Activated naive CD4-positive, alpha-beta T cell treated with anti-CD3 and anti-CD28 coated beads, Interleukin-2, amount 50 U/mL, for 24 hours (primary cell): ENCODE data around the gene ATXN1L.
A peak's percentile ranks its signal among the peaks of the same experiment; 100 is the strongest.

Source experiments
- H3K27ac Mint-ChIP-seq: one replicate; pipeline ENCODE4 v1.8.0; 2021; ENCODE audit warnings: mild to moderate bottlenecking, mixed read lengths
- H3K27me3 Mint-ChIP-seq: one replicate; pipeline ENCODE4 v1.8.0; 2021; ENCODE audit warnings: mixed read lengths
- H3K36me3 Mint-ChIP-seq: one replicate; pipeline ENCODE4 v1.8.0; 2021; ENCODE audit warnings: mixed read lengths
- H3K4me1 Mint-ChIP-seq: one replicate; pipeline ENCODE4 v1.8.0; 2021; ENCODE audit warnings: mixed read lengths
- H3K4me3 Mint-ChIP-seq: one replicate; pipeline ENCODE4 v1.8.0; 2021; ENCODE audit warnings: mild to moderate bottlenecking, mixed read lengths
- H3K9me3 Mint-ChIP-seq: one replicate; pipeline ENCODE4 v1.8.0; 2021; ENCODE audit warnings: mixed read lengths

The ATXN1L gene

DNA sequence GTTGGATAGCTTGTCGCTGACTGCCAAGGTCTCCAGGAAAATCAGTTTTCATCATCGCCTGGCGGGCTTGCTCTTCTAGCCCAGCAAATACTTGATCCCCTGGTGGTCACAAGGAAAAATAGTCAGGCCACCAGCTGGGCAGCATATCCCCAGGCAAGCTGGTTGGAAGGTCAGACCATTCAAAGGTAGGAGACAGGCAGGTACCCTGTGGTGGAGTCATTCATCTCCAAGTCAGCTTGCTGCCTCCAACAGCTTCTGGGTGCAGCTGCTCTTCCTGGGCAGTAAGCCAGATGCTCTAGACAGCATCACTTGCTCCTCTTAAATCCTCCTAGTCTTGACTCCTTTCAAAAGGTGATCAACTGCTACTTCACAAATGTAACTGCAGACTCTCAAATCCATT is 22.2 kb downstream of the ATXN1L start:
- Mint-ChIP-seq H3K27ac (no peak overlapping the region), H3K27me3 (no peaks in the 10 kb centered on the region), H3K36me3 (peaks cover 9% of the 10 kb centered on the region)

DNA sequence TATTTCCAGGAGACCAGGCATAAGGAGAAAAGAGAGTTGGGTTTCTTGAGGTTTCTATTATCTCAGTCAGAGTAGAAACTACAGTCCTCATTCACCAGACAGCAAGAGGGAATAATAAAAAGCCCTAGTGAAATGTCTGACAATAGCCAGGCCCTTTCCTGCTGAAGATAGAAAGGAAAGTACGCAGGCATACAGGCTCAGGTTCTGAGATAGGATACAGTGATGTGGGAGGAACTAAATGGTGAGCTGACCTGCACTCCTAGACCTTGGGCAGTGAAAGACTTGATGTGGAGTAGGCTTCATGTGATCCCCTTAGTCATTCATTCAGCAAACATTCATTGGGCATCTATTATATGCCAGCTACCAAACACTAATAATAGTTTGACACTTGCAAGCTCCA is 23.3 kb downstream of the ATXN1L start:
- Mint-ChIP-seq H3K27ac (no peak overlapping the region), H3K27me3 (no peaks in the 10 kb centered on the region), H3K36me3 (peaks cover 9% of the 10 kb centered on the region), H3K4me1 (peaks cover 30% of the 10 kb centered on the region), H3K4me3 (no peak overlapping the region), H3K9me3 (no peaks in the 10 kb centered on the region)

More for the DNA sequence above, 22.2 kb downstream of the ATXN1L start:
- Mint-ChIP-seq H3K4me1 (peaks cover 26% of the 10 kb centered on the region), H3K9me3 (no peaks in the 10 kb centered on the region), H3K4me3 (no peak overlapping the region)

DNA sequence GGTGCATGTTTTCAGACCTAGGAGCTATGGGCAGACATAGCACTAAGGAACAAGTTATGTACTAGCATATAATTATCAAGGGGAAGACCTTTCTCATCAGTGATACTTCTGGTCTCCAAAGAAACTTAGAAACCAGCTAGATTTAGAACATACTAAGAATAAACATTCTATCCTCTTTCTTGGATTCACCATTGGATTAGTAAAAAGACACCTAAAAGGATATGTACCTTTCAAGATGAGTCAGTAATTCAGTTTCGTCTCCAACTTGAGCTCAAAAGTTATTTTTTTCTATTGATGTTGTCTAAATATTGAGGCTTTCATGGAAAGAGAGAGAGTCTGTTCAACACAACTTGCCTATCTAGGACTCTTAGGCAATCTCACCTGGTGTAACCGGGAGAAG is 25.0 kb downstream of the ATXN1L start:
- Mint-ChIP-seq H3K27me3 (no peaks in the 10 kb centered on the region), H3K4me3 (no peak overlapping the region), H3K36me3 (peaks cover 5% of the 10 kb centered on the region), H3K9me3 (no peaks in the 10 kb centered on the region), H3K4me1 (peaks cover 23% of the 10 kb centered on the region), H3K27ac (peak overlapping the region; percentile 27)

DNA sequence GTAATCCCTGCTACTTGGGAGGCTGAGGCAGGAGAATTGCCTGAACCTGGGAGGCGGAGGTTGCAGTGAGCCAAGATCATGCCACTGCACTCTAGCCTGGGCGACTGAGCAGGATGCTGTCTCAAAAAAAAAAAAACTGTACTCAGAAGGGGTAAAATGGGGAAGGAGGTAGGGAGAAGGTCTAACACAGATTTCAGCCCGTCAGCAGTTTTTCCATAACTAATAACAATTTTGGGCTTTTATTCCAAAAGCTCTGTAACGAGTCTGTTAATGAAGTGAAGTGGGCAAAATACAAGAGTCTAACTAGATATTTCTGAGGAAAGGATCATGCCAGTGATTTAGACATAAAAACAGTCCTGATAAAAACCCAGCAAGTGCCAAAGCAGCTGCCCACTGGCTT is 27.4 kb downstream of the ATXN1L start:
- peak overlapping the region; percentile 86 for H3K27ac Mint-ChIP-seq
- no peaks in the 10 kb centered on the region for H3K9me3 Mint-ChIP-seq
- H3K4me1 Mint-ChIP-seq, result peaks cover 23% of the 10 kb centered on the region
- H3K4me3 Mint-ChIP-seq, result peak overlapping the region; percentile 59
- H3K36me3 Mint-ChIP-seq, result peaks cover 5% of the 10 kb centered on the region
- no peaks in the 10 kb centered on the region for H3K27me3 Mint-ChIP-seq

DNA sequence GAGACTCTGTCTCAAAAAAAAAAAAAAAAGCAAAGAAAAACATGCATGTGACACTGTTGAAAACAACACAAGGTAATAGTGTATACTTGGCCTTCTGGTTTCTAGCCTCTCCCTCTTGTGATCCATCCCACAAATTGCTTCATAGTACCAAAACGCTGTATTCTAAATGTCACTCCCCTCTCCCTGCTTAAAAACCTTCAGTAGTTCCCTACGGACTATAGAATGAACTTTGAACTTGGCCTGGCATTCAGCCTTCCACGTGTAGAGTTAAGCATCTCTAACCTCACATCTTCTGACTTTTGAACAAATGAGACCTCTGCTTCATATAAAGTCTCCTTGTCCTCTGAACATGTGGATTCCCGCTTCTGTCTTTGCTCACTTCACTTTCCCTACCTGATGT is 33.1 kb downstream of the ATXN1L start:
- H3K27me3 Mint-ChIP-seq, result no peaks in the 10 kb centered on the region
- peak overlapping the region; percentile 80 for H3K27ac Mint-ChIP-seq
- peaks cover 44% of the 10 kb centered on the region for H3K4me1 Mint-ChIP-seq
- peaks cover 6% of the 10 kb centered on the region for H3K36me3 Mint-ChIP-seq
- no peaks in the 10 kb centered on the region for H3K9me3 Mint-ChIP-seq
- H3K4me3 Mint-ChIP-seq, result no peak overlapping the region

DNA sequence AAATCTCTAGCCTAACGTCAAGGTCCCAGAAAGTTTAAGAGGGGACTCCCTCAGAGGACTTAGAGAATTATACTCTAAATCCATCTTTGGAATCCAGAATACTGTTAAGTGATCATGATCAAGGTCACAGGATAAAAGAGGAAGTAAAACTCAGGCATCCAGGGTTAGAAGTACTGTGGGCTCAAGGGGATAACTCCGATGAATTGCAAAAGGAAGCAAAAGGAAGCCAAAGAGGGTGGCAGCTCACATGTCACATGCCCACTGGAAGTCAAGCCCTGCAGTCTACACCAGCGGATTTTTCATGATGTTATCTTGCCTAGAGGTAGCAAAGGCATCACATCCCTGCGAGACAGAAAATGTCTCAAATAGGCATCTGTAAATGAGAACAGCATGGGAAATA is 34.4 kb downstream of the ATXN1L start:
- Mint-ChIP-seq H3K27ac (peak overlapping the region; percentile 55), H3K36me3 (peaks cover 6% of the 10 kb centered on the region), H3K4me1 (peaks cover 50% of the 10 kb centered on the region), H3K9me3 (no peaks in the 10 kb centered on the region), H3K4me3 (peak overlapping the region; percentile 44), H3K27me3 (no peaks in the 10 kb centered on the region)

DNA sequence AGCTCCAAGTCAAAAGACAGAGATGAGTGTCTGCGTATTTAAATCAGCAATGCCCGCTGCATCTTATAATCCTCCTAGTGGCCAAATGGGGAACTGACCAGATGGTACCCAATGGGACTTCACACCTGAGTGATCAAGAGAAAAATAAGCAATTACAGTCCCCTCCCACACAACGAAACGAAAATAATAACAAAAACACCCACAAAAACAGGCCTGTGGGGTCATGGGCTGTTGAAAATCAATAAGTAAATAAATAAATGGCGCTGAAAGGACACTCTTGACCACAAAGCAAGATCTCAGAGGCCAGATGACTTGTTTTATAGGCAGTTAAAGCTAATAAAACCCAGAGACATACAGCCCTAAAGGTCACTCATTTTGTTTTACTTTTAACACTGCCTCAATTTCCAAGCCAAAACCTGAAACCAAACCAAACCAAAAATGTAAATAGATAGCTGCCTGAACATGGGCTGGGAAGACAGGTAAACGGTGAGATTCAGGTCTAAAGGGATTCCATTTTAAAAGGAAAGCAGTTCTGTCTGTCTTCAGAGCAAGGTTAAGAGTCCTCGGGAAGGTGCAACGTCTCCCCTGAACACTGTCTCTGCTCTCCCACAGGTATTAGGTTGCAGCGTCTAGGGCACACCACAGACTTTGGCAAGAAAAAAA is 36.9 kb downstream of the ATXN1L start:
- Mint-ChIP-seq H3K27me3 (no peaks in the 10 kb centered on the region), H3K4me3 (peak overlapping the region; percentile 81), H3K9me3 (no peaks in the 10 kb centered on the region), H3K27ac (peak overlapping the region; percentile 81), H3K4me1 (peaks cover 55% of the 10 kb centered on the region), H3K36me3 (peaks cover 6% of the 10 kb centered on the region)

DNA sequence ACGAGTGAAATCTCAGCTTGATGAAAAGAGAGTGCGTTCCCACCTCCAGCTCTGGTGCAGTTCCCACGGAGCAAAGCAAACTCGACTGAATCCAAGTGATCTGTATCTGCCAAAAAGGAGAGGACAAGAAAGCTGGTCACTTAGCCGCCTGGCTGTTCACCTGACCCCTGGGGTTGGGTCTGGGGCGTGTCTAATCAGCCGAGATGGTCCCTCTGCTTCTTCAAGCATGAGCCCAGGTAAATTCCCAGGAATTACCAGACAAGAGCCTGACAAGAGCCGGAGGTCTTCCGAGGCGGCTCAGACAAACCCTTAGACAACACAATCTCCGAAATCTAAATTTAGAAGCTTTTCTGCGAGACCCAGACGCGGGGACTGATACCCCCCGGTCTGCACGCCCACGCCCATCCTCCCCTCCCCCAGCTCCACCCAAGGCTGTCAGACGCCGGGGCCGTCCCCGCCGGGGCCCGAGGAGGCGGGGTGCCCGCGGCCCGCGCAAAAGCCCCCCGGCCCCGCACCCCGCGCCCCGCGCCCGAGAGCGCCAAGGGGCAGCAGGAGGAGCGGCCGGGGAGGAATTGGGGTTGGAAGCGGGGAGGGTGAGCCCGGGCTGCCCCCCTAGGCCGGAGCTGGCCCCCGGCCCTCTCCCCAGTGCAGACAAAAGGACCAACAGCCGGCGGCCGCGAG is 37.5 kb downstream of the ATXN1L start:
- peak overlapping the region; percentile 81 for H3K4me3 Mint-ChIP-seq
- H3K4me1 Mint-ChIP-seq, result peaks cover 55% of the 10 kb centered on the region
- H3K27ac Mint-ChIP-seq, result peak overlapping the region; percentile 81
- H3K27me3 Mint-ChIP-seq, result no peaks in the 10 kb centered on the region
- H3K9me3 Mint-ChIP-seq, result no peaks in the 10 kb centered on the region
- peaks cover 6% of the 10 kb centered on the region for H3K36me3 Mint-ChIP-seq

DNA sequence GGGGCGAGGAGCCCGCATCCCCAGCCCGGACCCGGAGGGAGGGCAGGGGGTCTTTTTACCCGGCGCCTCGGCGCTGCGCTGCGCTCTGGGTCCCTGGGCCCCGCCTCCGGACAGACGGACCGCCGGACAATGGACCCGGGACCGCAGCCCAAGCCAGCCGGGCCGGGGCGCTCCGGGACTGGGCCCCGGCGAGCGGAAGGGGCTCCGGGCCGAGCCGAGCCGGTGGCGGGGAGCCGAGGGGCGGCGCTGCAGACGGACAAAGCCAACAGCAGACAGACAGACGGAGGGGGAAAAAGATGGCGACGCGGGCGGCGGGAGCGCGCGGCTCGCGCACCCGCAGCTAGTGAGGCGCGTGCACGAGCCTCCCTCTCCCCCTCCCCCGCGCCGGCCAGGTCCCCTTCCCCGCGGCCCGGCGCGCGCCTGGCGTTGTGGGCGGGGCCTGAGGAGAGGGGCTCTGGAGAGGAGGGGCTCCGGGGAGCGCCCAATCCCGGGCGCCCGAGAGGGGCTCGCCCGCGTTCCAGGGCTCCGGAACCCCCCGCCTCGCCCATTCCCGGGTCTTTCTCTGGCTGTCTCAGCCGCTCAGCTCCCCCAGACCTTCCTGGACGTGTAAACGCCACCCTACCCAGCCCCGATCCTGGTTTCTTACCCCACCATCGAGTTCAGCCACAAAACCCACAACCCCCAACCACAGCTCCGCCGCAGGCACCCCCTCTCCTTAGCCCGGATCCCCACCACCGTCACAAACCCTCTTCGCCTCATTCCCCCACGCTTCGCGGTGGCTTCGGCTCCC is 38.3 kb downstream of the ATXN1L start, which contains the start of gene ZNF821:
Gene ZNF821 (minus strand): TSS at position 334 of the 790 bp plus-strand sequence. CDS start 4,236 bp downstream, outside the sequence.
- Mint-ChIP-seq H3K4me1 (peaks cover 51% of the 10 kb centered on the region), H3K4me3 (peak within 1 kb of the TSS; percentile 92), H3K27ac (peak within 1 kb of the TSS; percentile 83), H3K9me3 (no peaks in the 10 kb centered on the region), H3K27me3 (no peaks in the 10 kb centered on the region), H3K36me3 (peaks cover 4% of the 10 kb centered on the region)

DNA sequence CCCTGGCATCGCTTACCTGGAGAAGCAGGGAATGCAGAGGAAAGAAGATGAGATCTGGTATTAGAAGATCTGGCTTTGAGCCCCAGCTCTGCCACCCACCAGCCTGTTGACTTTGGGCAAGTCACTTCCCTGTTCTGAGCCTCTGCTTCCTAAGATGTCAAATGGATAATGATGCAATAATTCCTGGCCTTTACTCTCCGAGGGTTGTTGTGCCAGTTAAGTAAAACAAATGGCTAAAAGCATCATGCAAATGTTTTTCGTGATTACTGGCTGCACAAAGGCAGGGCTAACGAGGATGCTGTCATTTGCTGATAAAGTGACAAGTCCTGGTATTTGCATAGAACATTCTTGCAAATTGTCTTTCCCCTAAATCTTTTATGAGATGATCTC is 39.5 kb downstream of the ATXN1L start:
- peak overlapping the region; percentile 9 for H3K27ac Mint-ChIP-seq
- H3K27me3 Mint-ChIP-seq, result no peaks in the 10 kb centered on the region
- H3K9me3 Mint-ChIP-seq, result no peaks in the 10 kb centered on the region
- peaks cover 38% of the 10 kb centered on the region for H3K4me1 Mint-ChIP-seq
- H3K36me3 Mint-ChIP-seq, result no peaks in the 10 kb centered on the region
- H3K4me3 Mint-ChIP-seq, result peak overlapping the region; percentile 92

DNA sequence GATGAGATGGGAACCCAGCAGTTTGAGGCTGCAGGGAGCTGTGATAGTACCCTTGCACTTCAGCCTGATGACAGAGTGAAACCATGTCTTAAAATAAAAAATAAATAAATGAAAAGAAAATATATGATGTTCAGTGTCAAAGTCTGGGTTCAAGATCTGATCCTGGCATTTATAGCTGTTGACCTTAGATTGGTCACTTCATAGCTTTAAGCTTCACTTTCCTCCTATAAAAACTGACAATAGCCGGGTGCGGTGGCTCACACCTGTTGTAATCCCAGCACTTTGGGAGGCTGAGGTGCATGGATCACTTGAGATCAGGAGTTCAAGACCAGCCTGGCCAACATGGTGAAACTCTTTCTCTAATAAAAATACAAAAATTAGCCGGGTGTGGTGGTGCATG is 43.4 kb downstream of the ATXN1L start:
- Mint-ChIP-seq H3K4me3 (no peak overlapping the region), H3K4me1 (peaks cover 13% of the 10 kb centered on the region), H3K27ac (no peak overlapping the region), H3K27me3 (no peaks in the 10 kb centered on the region), H3K36me3 (no peaks in the 10 kb centered on the region), H3K9me3 (no peaks in the 10 kb centered on the region)

DNA sequence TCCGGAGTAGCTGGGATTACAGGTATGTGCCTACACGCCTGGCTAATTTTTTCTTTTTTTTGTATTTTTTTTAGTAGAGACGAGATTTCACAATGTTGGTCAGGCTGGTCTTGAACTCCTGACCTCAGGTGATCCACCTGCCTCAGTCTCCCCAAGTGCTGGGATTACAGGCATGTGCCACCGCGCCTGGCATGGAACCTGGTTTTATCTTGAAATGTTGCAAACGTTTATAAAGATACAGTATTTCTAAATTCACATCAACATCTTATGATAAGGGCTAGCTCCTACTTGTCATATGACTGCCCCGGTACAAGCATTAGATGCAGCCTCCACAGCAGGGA is 48.1 kb downstream of the ATXN1L start:
- Mint-ChIP-seq H3K9me3 (no peaks in the 10 kb centered on the region), H3K27me3 (no peaks in the 10 kb centered on the region), H3K4me3 (peak overlapping the region; percentile 97), H3K36me3 (peaks cover 2% of the 10 kb centered on the region), H3K27ac (peak overlapping the region; percentile 70), H3K4me1 (peaks cover 18% of the 10 kb centered on the region)

DNA sequence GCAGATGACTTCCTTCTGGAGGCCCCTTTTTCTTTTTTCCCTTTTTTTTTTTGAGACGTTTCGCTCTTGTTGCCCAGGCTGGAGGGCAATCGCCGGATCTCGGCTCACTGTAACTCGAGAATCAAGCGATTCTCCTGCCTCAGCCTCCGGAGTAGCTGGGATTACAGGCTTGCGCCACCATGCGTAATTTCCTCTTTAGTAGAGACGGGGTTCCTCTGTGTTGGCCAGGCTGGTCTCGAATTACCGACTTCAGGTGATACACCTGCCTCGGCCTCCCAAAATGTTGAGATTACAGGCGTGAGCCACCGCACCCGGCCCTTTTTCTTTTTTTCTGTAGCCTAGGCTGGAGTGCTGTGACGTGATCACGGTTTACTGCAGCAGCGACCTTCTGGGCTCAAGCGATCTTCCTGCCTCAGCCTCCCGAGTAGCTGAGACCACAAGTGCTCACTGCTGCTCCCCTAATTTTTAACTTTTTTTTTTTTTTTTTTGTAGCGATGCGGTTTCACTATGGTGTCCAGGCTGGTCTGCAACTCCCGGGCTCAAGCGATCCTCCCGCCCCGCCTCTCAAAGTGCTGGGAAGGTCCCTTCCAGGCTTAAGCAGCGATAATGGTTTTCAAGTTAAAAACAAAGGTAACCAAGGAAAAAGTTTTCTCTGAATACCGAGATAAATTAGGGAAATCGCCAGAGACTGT is 48.6 kb downstream of the ATXN1L start:
- no peaks in the 10 kb centered on the region for H3K27me3 Mint-ChIP-seq
- H3K27ac Mint-ChIP-seq, result peak overlapping the region; percentile 99
- H3K36me3 Mint-ChIP-seq, result peaks cover 2% of the 10 kb centered on the region
- peak overlapping the region; percentile 97 for H3K4me3 Mint-ChIP-seq
- H3K9me3 Mint-ChIP-seq, result no peaks in the 10 kb centered on the region
- peaks cover 24% of the 10 kb centered on the region for H3K4me1 Mint-ChIP-seq

DNA sequence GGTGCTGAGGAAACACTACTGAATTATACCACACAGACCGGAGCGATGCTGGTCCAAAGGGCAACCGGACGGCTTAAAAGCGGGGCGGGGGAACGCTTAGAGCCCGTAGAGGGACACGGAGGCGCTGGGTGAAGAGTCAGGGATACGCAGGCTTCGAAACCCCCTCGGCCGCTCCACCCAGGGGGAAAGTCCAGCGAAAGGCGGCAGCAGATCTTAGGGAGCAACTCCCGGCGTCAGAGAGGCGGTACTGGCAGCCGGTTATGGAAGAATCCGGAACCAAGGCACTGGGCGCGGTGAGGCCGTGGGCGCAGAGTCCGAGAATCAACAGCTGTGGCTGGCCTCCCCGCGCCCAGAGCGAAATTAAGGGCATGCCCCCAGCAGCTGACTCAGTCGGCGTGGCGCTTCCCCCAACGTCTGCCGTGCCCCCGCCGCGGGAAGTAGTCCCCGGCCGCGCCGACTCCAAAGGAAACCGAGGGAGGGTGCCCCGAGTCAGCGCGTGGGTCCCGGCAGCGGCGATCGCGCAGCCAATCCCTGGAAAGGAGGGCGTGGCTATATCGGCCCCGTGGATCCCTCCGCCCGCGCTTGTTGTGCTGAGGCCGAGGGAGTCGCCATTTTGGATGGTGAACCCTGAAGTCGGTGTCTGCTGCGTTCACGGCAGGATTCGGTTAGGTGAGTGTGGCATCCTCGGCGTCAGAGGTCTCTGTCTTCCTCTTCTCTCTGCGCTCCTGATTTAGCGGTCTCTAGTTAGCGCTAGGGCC is 49.3 kb downstream of the ATXN1L start, which contains the start of gene IST1:
Gene IST1 (plus strand): TSS at position 611 of the 758 bp plus-strand sequence. CDS start 20,110 bp downstream, outside the sequence.
- Mint-ChIP-seq H3K4me3 (peak within 1 kb of the TSS; percentile 97), H3K27ac (peak within 1 kb of the TSS; percentile 99), H3K4me1 (peaks cover 31% of the 10 kb centered on the region), H3K9me3 (no peaks in the 10 kb centered on the region), H3K27me3 (no peaks in the 10 kb centered on the region), H3K36me3 (peaks cover 2% of the 10 kb centered on the region)
